Measurements from ENCODE around the gene SNX33. TPM values are rescaled to one million over a fixed set of nuclear protein-coding genes. Genes with fewer than 3 reads are reported as not detected.
A peak's percentile ranks its signal among the peaks of the same experiment; 100 is the strongest.

SNX33 gene
- total and polyA plus RNA-seq, 2 of the 13 experiments (the other 11 are each of a cell fraction or from before 2014, with no cell fraction given): 11.0 to 11.6 TPM

- TF ChIP-seq NFYC (CRISPR knock-in tag; IDR thresholded peaks at IDR 0.05) (no peak), PAF1 (CRISPR knock-in tag; IDR thresholded peaks at IDR 0.05) (no peak), JUND (CRISPR knock-in tag; IDR thresholded peaks at IDR 0.05) (no peak), TFE3 (CRISPR knock-in tag; IDR thresholded peaks at IDR 0.05) (no peak), TRAFD1 (CRISPR knock-in tag; IDR thresholded peaks at IDR 0.05; ENCODE audit: borderline replicate concordance) (no peak), PHF20 (CRISPR knock-in tag; IDR thresholded peaks at IDR 0.05) (no peak), PATZ1 (CRISPR knock-in tag; IDR thresholded peaks at IDR 0.05) (peak; percentile 91), ZNF33B (CRISPR knock-in tag; IDR thresholded peaks at IDR 0.05) (no peak), TRIM22 (IDR thresholded peaks at IDR 0.05) (no peak), PCBP2 (optimal IDR thresholded peaks at IDR 0.05; ENCODE audit: low read depth, low read length, poor library complexity, severe bottlenecking) (no peak), ZNF660 (CRISPR knock-in tag; IDR thresholded peaks at IDR 0.05; ENCODE audit: borderline replicate concordance, low read depth) (no peak), ZNF280B (CRISPR knock-in tag; IDR thresholded peaks at IDR 0.05; ENCODE audit: borderline replicate concordance) (no peak), HNF4G (IDR thresholded peaks at IDR 0.05; ENCODE audit: borderline replicate concordance, low read depth, low read length) (no peak; the same call in 1 of the 2 replicates), HNF4G (CRISPR knock-in tag; IDR thresholded peaks at IDR 0.05; ENCODE audit: borderline replicate concordance, low read depth) (no peak), PAWR (CRISPR knock-in tag; IDR thresholded peaks at IDR 0.05; ENCODE audit: borderline replicate concordance) (no peak), MED1 (CRISPR knock-in tag; IDR thresholded peaks at IDR 0.05) (no peak), ZFP62 (CRISPR knock-in tag; IDR thresholded peaks at IDR 0.05) (no peak), IRF2 (CRISPR knock-in tag; IDR thresholded peaks at IDR 0.05) (no peak), HNRNPL (IDR thresholded peaks at IDR 0.05; ENCODE audit: low read depth, low read length) (peak; percentile 82), IKZF4 (CRISPR knock-in tag; IDR thresholded peaks at IDR 0.05; ENCODE audit: borderline replicate concordance, low read depth, not compliant biosample characterization) (no peak), ZNF557 (CRISPR knock-in tag; IDR thresholded peaks at IDR 0.05) (no peak), NKX3-1 (CRISPR knock-in tag; IDR thresholded peaks at IDR 0.05) (no peak), KAT8 (CRISPR knock-in tag; IDR thresholded peaks at IDR 0.05) (no peak)
These were observed 16.3 kb downstream of the SNX33 start (continued) for GRCh38 chr15:75663931-75664421.
